GM23338 (cell line): ENCODE data around the gene MCFD2. TPM values are rescaled to one million over a fixed set of nuclear protein-coding genes. Genes with fewer than 3 reads are reported as not detected.
A peak's percentile ranks its signal among the peaks of the same experiment; 100 is the strongest.

Source experiments
- ATAC-seq: fragments of 200-7000 bp; cut with Tn5 transposase; 3 replicates; pipeline ENCODE4 v1.9.1; 2020
- DNase-seq: peaks from one replicate; pipeline ENCODE4 v3.0.0-alpha.2; 2015; ENCODE audit warnings: low spot score
- H2AFZ ChIP-seq: fragments of 200-600 bp; sonication (generic); 2 replicates; pipeline ENCODE4 v1.8.0; 2016; ENCODE audit warnings: antibody characterized with exemption, mild to moderate bottlenecking, moderate library complexity
- H3F3A ChIP-seq: fragments of 200-600 bp; sonication (generic); replicated peaks from 2 replicates; pipeline ENCODE4 v1.8.0; 2017; ENCODE audit warnings: antibody characterized with exemption, mixed run types, low read depth
- H3K27ac ChIP-seq: fragments of 200-600 bp; sonication (generic); 2 replicates; pipeline ENCODE4 v1.6.1; 2016; ENCODE audit warnings: low read depth
- H3K27me3 ChIP-seq: fragments of 200-600 bp; sonication (generic); 2 replicates; pipeline ENCODE4 v1.8.0; 2016; ENCODE audit warnings: mild to moderate bottlenecking, mixed run types, moderate library complexity; ENCODE audit not compliant: insufficient read depth
- H3K36me3 ChIP-seq: fragments of 200-600 bp; sonication (generic); 2 replicates; pipeline ENCODE4 v1.8.0; 2016; ENCODE audit warnings: mild to moderate bottlenecking; ENCODE audit not compliant: insufficient read depth
- H3K4me1 ChIP-seq: fragments of 200-600 bp; sonication (generic); 2 replicates; pipeline ENCODE4 v1.8.0; 2016; ENCODE audit warnings: mild to moderate bottlenecking, moderate library complexity; ENCODE audit not compliant: insufficient read depth
- H3K4me2 ChIP-seq: fragments of 200-600 bp; sonication (generic); 2 replicates; pipeline ENCODE4 v1.7.1; 2017; ENCODE audit warnings: mixed run types
- H3K4me3 ChIP-seq: fragments of 200-600 bp; sonication (generic); 2 replicates; pipeline ENCODE4 v1.6.1; 2016; ENCODE audit warnings: mixed run types
- H3K79me2 ChIP-seq: fragments of 200-600 bp; sonication (generic); replicated peaks from 2 replicates; pipeline ENCODE4 v1.8.0; 2017; ENCODE audit warnings: mild to moderate bottlenecking; ENCODE audit not compliant: insufficient read depth
- H3K9me2 ChIP-seq: fragments of 200-600 bp; sonication (generic); 2 replicates; pipeline ENCODE4 v1.8.0; 2017; ENCODE audit not compliant: insufficient read depth
- H4K20me1 ChIP-seq: fragments of 200-600 bp; sonication (generic); replicated peaks from 2 replicates; pipeline ENCODE4 v1.8.0; 2017; ENCODE audit warnings: mild to moderate bottlenecking; ENCODE audit not compliant: insufficient read depth
- H3K27ac Mint-ChIP-seq: 2 replicates; pipeline ENCODE4 v1.8.0; 2020; ENCODE audit warnings: inconsistent platforms, mild to moderate bottlenecking, moderate library complexity, mixed read lengths
- H3K27me3 Mint-ChIP-seq: 3 replicates; pipeline ENCODE4 v1.8.0; 2022; ENCODE audit warnings: low read depth, mild to moderate bottlenecking, moderate library complexity, mixed read lengths, inconsistent platforms; ENCODE audit not compliant: insufficient read depth, poor library complexity
- H3K36me3 Mint-ChIP-seq: 3 replicates; pipeline ENCODE4 v1.8.0; 2021; ENCODE audit warnings: low read depth, mild to moderate bottlenecking, inconsistent platforms, moderate library complexity, mixed read lengths
- H3K4me1 Mint-ChIP-seq: 3 replicates; pipeline ENCODE4 v1.8.0; 2020; ENCODE audit warnings: mild to moderate bottlenecking, inconsistent platforms, mixed read lengths
- H3K4me3 Mint-ChIP-seq: 3 replicates; pipeline ENCODE4 v1.8.0; 2021; ENCODE audit warnings: moderate library complexity, mild to moderate bottlenecking, inconsistent platforms, mixed read lengths
- H3K9me3 Mint-ChIP-seq: 3 replicates; pipeline ENCODE4 v1.8.0; 2020; ENCODE audit warnings: moderate library complexity, mild to moderate bottlenecking, inconsistent platforms, mixed read lengths
- CTCF ChIP-seq, 2 experiments: fragments of 200-600 bp in 1 of 2; sonication (generic) in 1 of 2; conservative IDR thresholded peaks; 2 replicates each; pipeline versions ENCODE4 v1.5.1 to v1.6.1; 2016 to 2017; ENCODE audit warnings: antibody characterized with exemption in 2 of 2, low read depth in 2 of 2, mild to moderate bottlenecking in 2 of 2, moderate library complexity in 1 of 2
- ETS1 ChIP-seq: IDR thresholded peaks from 2 replicates; pipeline ENCODE4 v1.6.1; 2016; ENCODE audit warnings: antibody characterized with exemption
- EZH2 ChIP-seq: fragments of 200-600 bp; sonication (generic); IDR thresholded peaks from one replicate; pipeline ENCODE4 v1.8.0; 2017; ENCODE audit warnings: antibody characterized with exemption, mild to moderate bottlenecking, low read depth; ENCODE audit not compliant: unreplicated experiment
- EZH2phosphoT487 ChIP-seq: fragments of 200-600 bp; sonication (generic); IDR thresholded peaks from one replicate; pipeline ENCODE4 v1.8.1; 2018; ENCODE audit warnings: antibody characterized with exemption; ENCODE audit not compliant: unreplicated experiment
- JUNB ChIP-seq: IDR thresholded peaks from one replicate; pipeline ENCODE4 v1.6.1; 2016; ENCODE audit warnings: antibody characterized with exemption; ENCODE audit not compliant: unreplicated experiment
- NANOG ChIP-seq: IDR thresholded peaks from 2 replicates; pipeline ENCODE4 v1.6.1; 2016; ENCODE audit warnings: antibody characterized with exemption, borderline replicate concordance
- POLR2AphosphoS5 ChIP-seq: IDR thresholded peaks from 2 replicates; pipeline ENCODE4 v1.6.1; 2016; ENCODE audit warnings: antibody characterized with exemption, low read depth
- REST ChIP-seq: IDR thresholded peaks from one replicate; pipeline ENCODE4 v1.6.1; 2018; ENCODE audit warnings: antibody characterized with exemption; ENCODE audit not compliant: unreplicated experiment
- ZNF331 ChIP-seq: fragments of 250-450 bp; sonication (Bioruptor Pico); IDR thresholded peaks from 2 replicates; pipeline ENCODE4 v1.5.0; 2020; ENCODE audit warnings: low read depth, mild to moderate bottlenecking, moderate library complexity
- ZNF462 ChIP-seq: fragments of 250-450 bp; sonication (Bioruptor Pico); IDR thresholded peaks from 2 replicates; pipeline ENCODE4 v1.5.0; 2020; ENCODE audit warnings: mild to moderate bottlenecking, moderate library complexity
- polyA plus RNA-seq: library from polyadenylated mRNA; unstranded; fragments of >200 nt; fragmentation: Nextera tagmentation; extraction: Ambion mirVana; gene quantifications from 2 replicates; pipeline ENCODE4 v1.2.1, GENCODE V29; 2016
- total RNA-seq: library from RNA; depleted of rRNA; stranded (reverse); fragments of >200 nt; shearing (Covaris generic); gene quantifications from 2 replicates; pipeline ENCODE4 v1.2.3, GENCODE V29; 2014

Gene MCFD2
- total and polyA plus RNA-seq, 2 experiments from 2014 or later: 55.1 to 91.9 TPM

- Histone ChIP-seq H4K20me1 (no peaks in the 10 kb centered on the region), H3K9me2 (no peaks in the 10 kb centered on the region), H3K27ac (no peak overlapping the region), H3F3A (no peaks in the 10 kb centered on the region), H3K4me3 (no peak overlapping the region), H3K36me3 (no peaks in the 10 kb centered on the region), H3K4me1 (no peaks in the 10 kb centered on the region), H3K79me2 (no peaks in the 10 kb centered on the region), H2AFZ (0 out of 2 replicates have a peak overlapping the region, but pooled peaks have one; percentile 38), H3K4me2 (no peak overlapping the region), H3K27me3 (no peaks in the 10 kb centered on the region)
- no peak for TF ChIP-seq POLR2AphosphoS5
- TF ChIP-seq CTCF (conservative IDR thresholded peaks at IDR 0.05; ENCODE audit: low read depth in 2 of 2): no peak
- TF ChIP-seq EZH2phosphoT487: no peak
- no peak for TF ChIP-seq REST
- no peak for TF ChIP-seq EZH2
- no peak for TF ChIP-seq ETS1
- no peak for TF ChIP-seq ZNF462 (CRISPR knock-in tag)
- no peak for TF ChIP-seq JUNB
- no peak for TF ChIP-seq ZNF331 (CRISPR knock-in tag)
- no peak for TF ChIP-seq NANOG
- Mint-ChIP-seq H3K27ac (no peak overlapping the region), H3K27me3 (peaks cover 5% of the 10 kb centered on the region), H3K4me3 (no peak overlapping the region), H3K9me3 (peaks cover 3% of the 10 kb centered on the region; the same call in 1 of the 3 replicates), H3K36me3 (no peaks in the 10 kb centered on the region), H3K4me1 (peaks cover 7% of the 10 kb centered on the region; the same call in 2 of the 3 replicates)
- ATAC-seq (no peak), DNase-seq (no peak)
These were observed 30.2 kb downstream of the MCFD2 start for GRCh38 chr2:46885376-46885775.
